A673 (cell line): ENCODE measurements around the gene TMEM242.

Experiments
- CTCF ChIP-seq: fragments of 300-800, 200-600 bp; sonication (generic); conservative IDR thresholded peaks from 2 replicates; pipeline ENCODE4 v1.5.1; 2017; ENCODE audit warnings: low read depth, mild to moderate bottlenecking, antibody characterized with exemption, low read length, moderate library complexity, mixed read lengths
- EZH2 ChIP-seq: fragments of 200-600 bp; sonication (generic); IDR thresholded peaks from 2 replicates; pipeline ENCODE4 v1.6.1; 2017; ENCODE audit warnings: borderline replicate concordance, low read depth, mild to moderate bottlenecking, mixed read lengths, antibody characterized with exemption, low read length; ENCODE audit not compliant: poor library complexity, severe bottlenecking

- TF ChIP-seq CTCF: no peak
- no peak for TF ChIP-seq EZH2
These were observed 4.9 kb upstream of the TMEM242 start for GRCh38 chr6:157328108-157328692.
